H9 (cell line): ENCODE measurements around the gene DENND6B. TPM values are rescaled to one million over a fixed set of nuclear protein-coding genes. Genes with fewer than 3 reads are reported as not detected.

Experiments
- DNase-seq: peaks from one replicate; pipeline ENCODE4 v3.0.0-alpha.2; 2017
- H2AFZ ChIP-seq: one replicate; pipeline ENCODE4 v1.6.1; 2013; ENCODE audit warnings: mild to moderate bottlenecking, low read length, control low read depth, moderate library complexity
- H2AK5ac ChIP-seq: 2 replicates; pipeline ENCODE4 v1.6.1; 2013; ENCODE audit warnings: low read length, control low read depth, mixed read lengths; ENCODE audit not compliant: insufficient read length
- H2BK120ac ChIP-seq: one replicate; pipeline ENCODE4 v1.6.1; 2013; ENCODE audit warnings: low read depth, mild to moderate bottlenecking, low read length, control low read depth, inconsistent platforms; ENCODE audit not compliant: poor library complexity, severe bottlenecking
- H2BK12ac ChIP-seq: 2 replicates; pipeline ENCODE4 v1.6.1; 2013; ENCODE audit warnings: low read length, control low read depth, mixed read lengths, low read depth; ENCODE audit not compliant: insufficient read length
- H2BK15ac ChIP-seq: 2 replicates; pipeline ENCODE4 v1.6.1; 2013; ENCODE audit warnings: low read depth, low read length, control low read depth
- H2BK20ac ChIP-seq: one replicate; pipeline ENCODE4 v1.6.1; 2013; ENCODE audit warnings: low read depth, mild to moderate bottlenecking, low read length, control low read depth, inconsistent platforms; ENCODE audit not compliant: poor library complexity, severe bottlenecking
- H2BK5ac ChIP-seq: 2 replicates; pipeline ENCODE4 v1.6.1; 2013; ENCODE audit warnings: low read length, control low read depth, mixed read lengths; ENCODE audit not compliant: insufficient read length
- H3K14ac ChIP-seq: 2 replicates; pipeline ENCODE4 v1.6.1; 2013; ENCODE audit warnings: low read length, control low read depth; ENCODE audit not compliant: insufficient read depth
- H3K18ac ChIP-seq: 2 replicates; pipeline ENCODE4 v1.6.1; 2013; ENCODE audit warnings: low read depth, mild to moderate bottlenecking, mixed read lengths, low read length, control low read depth; ENCODE audit not compliant: insufficient read length
- H3K23ac ChIP-seq: 2 replicates; pipeline ENCODE4 v1.6.1; 2013; ENCODE audit warnings: low read length, control low read depth, mixed read lengths, low read depth; ENCODE audit not compliant: insufficient read length
- H3K23me2 ChIP-seq: 2 replicates; pipeline ENCODE4 v1.6.1; 2013; ENCODE audit warnings: low read depth, mild to moderate bottlenecking, mixed read lengths, low read length, control low read depth; ENCODE audit not compliant: insufficient read length, poor library complexity, severe bottlenecking
- H3K27ac ChIP-seq: 2 replicates; pipeline ENCODE4 v1.5.1; 2013; ENCODE audit warnings: low read length, control low read depth, mixed read lengths, low read depth; ENCODE audit not compliant: insufficient read length
- H3K27me3 ChIP-seq: 2 replicates; pipeline ENCODE4 v1.6.1; 2013; ENCODE audit warnings: low read length, control low read depth, inconsistent platforms; ENCODE audit not compliant: insufficient read depth
- H3K4ac ChIP-seq: 2 replicates; pipeline ENCODE4 v1.6.1; 2013; ENCODE audit warnings: low read depth, mild to moderate bottlenecking, control low read depth, inconsistent platforms, low read length, moderate library complexity
- H3K4me1 ChIP-seq: 2 replicates; pipeline ENCODE4 v1.6.1; 2013; ENCODE audit warnings: low read length, control low read depth, inconsistent platforms; ENCODE audit not compliant: insufficient read depth
- H3K4me2 ChIP-seq: 2 replicates; pipeline ENCODE4 v1.6.1; 2013; ENCODE audit warnings: low read length, control low read depth, mixed read lengths; ENCODE audit not compliant: insufficient read length, insufficient read depth
- H3K56ac ChIP-seq: 2 replicates; pipeline ENCODE4 v1.6.1; 2013; ENCODE audit warnings: low read depth, mild to moderate bottlenecking, mixed read lengths, low read length, control low read depth; ENCODE audit not compliant: insufficient read length
- H3K79me1 ChIP-seq: 2 replicates; pipeline ENCODE4 v1.6.1; 2013; ENCODE audit warnings: low read depth, mild to moderate bottlenecking, moderate library complexity, low read length, control low read depth, inconsistent platforms; ENCODE audit not compliant: insufficient read depth, poor library complexity, severe bottlenecking
- H3K79me2 ChIP-seq: 2 replicates; pipeline ENCODE4 v1.6.1; 2013; ENCODE audit warnings: low read length, control low read depth, inconsistent platforms; ENCODE audit not compliant: insufficient read depth
- H3K9ac ChIP-seq: 2 replicates; pipeline ENCODE4 v1.6.1; 2013; ENCODE audit warnings: low read length, control low read depth, mixed read lengths; ENCODE audit not compliant: insufficient read length; ENCODE audit errors: extremely low read depth
- H3K9me3 ChIP-seq: one replicate; pipeline ENCODE4 v1.6.1; 2013; ENCODE audit warnings: low read depth, low read length, inconsistent platforms; ENCODE audit not compliant: control insufficient read depth
- H3T11ph ChIP-seq: one replicate; pipeline ENCODE4 v1.6.1; 2013; ENCODE audit warnings: mild to moderate bottlenecking, low read length, control low read depth, inconsistent platforms
- H4K20me1 ChIP-seq: one replicate; pipeline ENCODE4 v1.6.1; 2013; ENCODE audit not compliant: control insufficient read depth, insufficient read length, insufficient read depth
- H4K5ac ChIP-seq: 2 replicates; pipeline ENCODE4 v1.6.1; 2013; ENCODE audit warnings: low read depth, mild to moderate bottlenecking, mixed read lengths, low read length, control low read depth; ENCODE audit not compliant: insufficient read length
- H4K8ac ChIP-seq: replicated peaks from 2 replicates; pipeline ENCODE4 v1.6.1; 2013; ENCODE audit warnings: low read length, control low read depth, mixed read lengths, low read depth; ENCODE audit not compliant: insufficient read length
- H4K91ac ChIP-seq: 2 replicates; pipeline ENCODE4 v1.6.1; 2013; ENCODE audit warnings: low read depth, mild to moderate bottlenecking, moderate library complexity, mixed read lengths, low read length, control low read depth; ENCODE audit not compliant: insufficient read length
- H3K27ac Mint-ChIP-seq, 3 experiments: 2 replicates in 2 of 3; 3 replicates in 1 of 3; pipeline ENCODE4 v1.8.0; 2020 to 2021; ENCODE audit warnings: mixed read lengths in 3 of 3, mild to moderate bottlenecking in 1 of 3, moderate library complexity in 1 of 3
- H3K27me3 Mint-ChIP-seq: 2 replicates; pipeline ENCODE4 v1.8.0; 2021; ENCODE audit warnings: low read depth, mild to moderate bottlenecking, moderate library complexity, mixed read lengths
- H3K36me3 Mint-ChIP-seq, 3 experiments: 2 replicates in 2 of 3; 3 replicates in 1 of 3; pipeline ENCODE4 v1.8.0; 2020 to 2021; ENCODE audit warnings: low read depth in 3 of 3, mixed read lengths in 3 of 3; ENCODE audit not compliant: insufficient read depth in 1 of 3
- H3K4me1 Mint-ChIP-seq, 2 experiments: 2 replicates each; pipeline ENCODE4 v1.8.0; 2020; ENCODE audit warnings: mixed read lengths in 2 of 2
- H3K4me3 Mint-ChIP-seq, 2 experiments: 2 replicates in 1 of 2; 3 replicates in 1 of 2; pipeline ENCODE4 v1.8.0; 2020 to 2021; ENCODE audit warnings: mild to moderate bottlenecking in 2 of 2, mixed read lengths in 2 of 2, moderate library complexity in 1 of 2
- H3K9me3 Mint-ChIP-seq, 2 experiments: 2 replicates in 1 of 2; 3 replicates in 1 of 2; pipeline ENCODE4 v1.8.0; 2020; ENCODE audit warnings: mild to moderate bottlenecking in 2 of 2, mixed read lengths in 2 of 2, moderate library complexity in 1 of 2
- WGBS: extraction: QIAGEN DNeasy Blood & Tissue Kit; methylation state at CpG from one replicate; pipeline ENCODE4 v1.1.7; 2013; ENCODE audit warnings: missing lambda C conversion rate, low lambda C conversion rate, mixed read lengths; ENCODE audit not compliant: insufficient read length; ENCODE audit errors: extremely low coverage; 5-methylcytosine and 5-hydroxymethylcytosine counted together
- total RNA-seq: library from RNA; stranded (reverse); gene quantifications from 2 replicates; pipeline ENCODE4 v1.2.1, GENCODE V29; 2021
- TF ChIP-seq, protein P1 (sequence below): fragments of 200-600 bp; sonication (generic); conservative IDR thresholded peaks from 3 replicates; pipeline ENCODE4 v1.8.0; 2021; ENCODE audit warnings: antibody characterized with exemption, mild to moderate bottlenecking

Gene DENND6B
- total RNA-seq, 1 experiment from 2014 or later: 1.5 TPM

DNA sequence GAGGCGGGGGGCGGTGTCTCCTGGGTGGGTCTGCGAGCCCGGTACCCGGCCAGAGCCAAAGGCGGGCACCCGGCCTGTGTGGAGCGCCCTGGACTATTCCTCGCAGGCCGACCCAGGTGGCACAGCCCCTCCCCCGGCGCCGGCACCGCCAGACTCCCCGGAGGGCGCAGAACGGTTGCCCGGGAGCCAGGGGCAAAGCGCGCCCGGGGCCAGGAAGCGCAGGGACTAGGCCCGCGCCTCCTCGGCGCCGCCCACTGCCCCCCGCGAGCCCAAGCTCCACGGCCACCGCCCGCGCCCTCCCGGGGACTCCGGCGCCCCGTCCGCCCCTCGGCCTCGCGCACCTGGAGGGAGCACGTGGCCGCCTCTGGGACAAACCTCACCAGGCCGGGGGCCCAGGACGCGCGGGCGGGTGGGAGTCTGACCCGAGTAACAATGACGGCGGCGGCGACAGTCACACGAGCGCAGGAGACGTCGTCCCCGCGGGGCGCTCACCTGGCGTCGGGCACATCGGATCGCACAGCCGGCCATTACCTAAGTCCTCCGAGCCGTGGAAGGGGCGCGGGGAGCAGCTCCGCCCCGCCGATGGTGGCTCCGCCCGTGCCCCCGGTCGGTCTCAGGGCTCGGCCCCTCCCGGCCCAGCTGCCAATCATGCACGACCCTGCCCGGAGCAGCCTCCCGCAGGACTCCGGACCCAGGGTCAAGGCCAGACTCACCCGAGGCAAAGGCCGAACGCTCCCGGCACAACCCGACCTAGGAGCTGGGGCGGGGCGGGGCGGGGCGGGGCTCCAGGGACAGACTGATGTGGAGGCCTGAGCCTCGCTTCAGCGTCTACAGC, 26.8 kb downstream of the DENND6B start:
- H4K91ac ChIP-seq: no peak overlapping the region
- no peaks in the 10 kb centered on the region for H3K27me3 ChIP-seq
- Mint-ChIP-seq H3K27ac (no peak overlapping the region), H3K4me1 (peaks cover 13 to 34% of the 10 kb centered on the region in 2 experiments), H3K4me3 (peak overlapping the region; percentile 54 to 71; a peak in 3 of 5 replicates), H3K9me3 (no peaks in the 10 kb centered on the region), H3K27me3 (peaks cover 1% of the 10 kb centered on the region; the same call in 1 of the 2 replicates), H3K36me3 (no peaks in the 10 kb centered on the region)
- H3K56ac ChIP-seq: no peak overlapping the region
- H3K79me2 ChIP-seq: no peaks in the 10 kb centered on the region
- H2BK15ac ChIP-seq: no peak overlapping the region
- no peak overlapping the region for H2BK5ac ChIP-seq
- H3K14ac ChIP-seq: no peak overlapping the region; the same call in 1 of the 2 replicates
- no CpG with 5 or more reads among the region's 93 CpGs for whole genome bisulfite sequencing
- H4K20me1 ChIP-seq: no peaks in the 10 kb centered on the region
- peak overlapping the region; percentile 38 for H3K4me2 ChIP-seq
- no peak overlapping the region for H2BK20ac ChIP-seq
- H2AK5ac ChIP-seq: no peak overlapping the region
- no peak overlapping the region for H2AFZ ChIP-seq
- no peak overlapping the region for H3T11ph ChIP-seq
- DNase-seq: peak; percentile 91
- H4K5ac ChIP-seq: no peak overlapping the region
- no peaks in the 10 kb centered on the region for H3K9me3 ChIP-seq
- H3K18ac ChIP-seq: peak overlapping the region; percentile 35
- H3K23me2 ChIP-seq: peaks cover 6% of the 10 kb centered on the region
- no peak overlapping the region for H4K8ac ChIP-seq
- TF ChIP-seq, protein P1, sequence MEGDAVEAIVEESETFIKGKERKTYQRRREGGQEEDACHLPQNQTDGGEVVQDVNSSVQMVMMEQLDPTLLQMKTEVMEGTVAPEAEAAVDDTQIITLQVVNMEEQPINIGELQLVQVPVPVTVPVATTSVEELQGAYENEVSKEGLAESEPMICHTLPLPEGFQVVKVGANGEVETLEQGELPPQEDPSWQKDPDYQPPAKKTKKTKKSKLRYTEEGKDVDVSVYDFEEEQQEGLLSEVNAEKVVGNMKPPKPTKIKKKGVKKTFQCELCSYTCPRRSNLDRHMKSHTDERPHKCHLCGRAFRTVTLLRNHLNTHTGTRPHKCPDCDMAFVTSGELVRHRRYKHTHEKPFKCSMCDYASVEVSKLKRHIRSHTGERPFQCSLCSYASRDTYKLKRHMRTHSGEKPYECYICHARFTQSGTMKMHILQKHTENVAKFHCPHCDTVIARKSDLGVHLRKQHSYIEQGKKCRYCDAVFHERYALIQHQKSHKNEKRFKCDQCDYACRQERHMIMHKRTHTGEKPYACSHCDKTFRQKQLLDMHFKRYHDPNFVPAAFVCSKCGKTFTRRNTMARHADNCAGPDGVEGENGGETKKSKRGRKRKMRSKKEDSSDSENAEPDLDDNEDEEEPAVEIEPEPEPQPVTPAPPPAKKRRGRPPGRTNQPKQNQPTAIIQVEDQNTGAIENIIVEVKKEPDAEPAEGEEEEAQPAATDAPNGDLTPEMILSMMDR: 0 out of 3 replicates have a peak, but pooled peaks have one; percentile 11
- no peak overlapping the region for H2BK12ac ChIP-seq
- no peak overlapping the region for H3K23ac ChIP-seq
- no peak overlapping the region for H3K27ac ChIP-seq
- no peak overlapping the region for H3K4ac ChIP-seq
- H3K4me1 ChIP-seq: no peaks in the 10 kb centered on the region
- H2BK120ac ChIP-seq: no peak overlapping the region
- no peaks in the 10 kb centered on the region for H3K79me1 ChIP-seq
- no peak overlapping the region for H3K9ac ChIP-seq
